OCI-LY7 (cell line): ENCODE results near the gene VIPAS39. TPM values are rescaled to one million over a fixed set of nuclear protein-coding genes. Genes with fewer than 3 reads are reported as not detected.

ENCODE experiments used
- BruUV-seq: library from RNA; stranded (reverse); fragments of 400-500 nt; replicated peaks from 2 replicates; lab custom pipeline; 2021; lab: Mats Ljungman, UMichigan
- CTCF ChIA-PET: fragments of 300-600 bp; sonication (Branson Sonifier 250); formaldehyde crosslinking; loops from one replicate; lab custom pipeline; 2022; ENCODE audit warnings: antibody characterized with exemption; ENCODE audit not compliant: unreplicated experiment; lab: Charles Lee
- POLR2A ChIA-PET: fragments of 300-600 bp; sonication (Branson Sonifier 250); formaldehyde crosslinking; loops from one replicate; lab custom pipeline; 2022; ENCODE audit warnings: antibody characterized with exemption; lab: Charles Lee
- DNase-seq: peaks from one replicate; pipeline ENCODE4 v3.0.0-alpha.2; 2015; ENCODE audit warnings: low spot score
- H2AFZ ChIP-seq: fragments of 200-600 bp; sonication (generic), shearing (Covaris generic); 2 replicates; pipeline ENCODE4 v1.6.1; 2014; ENCODE audit warnings: mild to moderate bottlenecking, antibody characterized with exemption, low read length, moderate library complexity
- H3K27ac ChIP-seq: fragments of 200-600 bp; sonication (generic); 2 replicates; pipeline ENCODE4 v1.5.1; 2014; ENCODE audit warnings: mixed run types, low read depth, mild to moderate bottlenecking, moderate library complexity, low read length, inconsistent platforms; ENCODE audit not compliant: poor library complexity, severe bottlenecking
- H3K36me3 ChIP-seq: fragments of 200-600 bp; sonication (generic); 2 replicates; pipeline ENCODE4 v1.6.1; 2014; ENCODE audit warnings: mild to moderate bottlenecking, antibody characterized with exemption, low read length, moderate library complexity, mixed read lengths; ENCODE audit not compliant: insufficient read depth
- H3K4me1 ChIP-seq: fragments of 200-600 bp; sonication (generic); 2 replicates; pipeline ENCODE4 v1.5.1; 2014; ENCODE audit warnings: mild to moderate bottlenecking, low read length; ENCODE audit not compliant: insufficient read depth, poor library complexity, severe bottlenecking
- H3K4me2 ChIP-seq: fragments of 200-600 bp; sonication (generic); 2 replicates; pipeline ENCODE4 v1.6.1; 2014; ENCODE audit warnings: mild to moderate bottlenecking, low read length
- H3K4me3 ChIP-seq: fragments of 200-600 bp; sonication (generic); 2 replicates; pipeline ENCODE4 v1.5.1; 2014; ENCODE audit warnings: mild to moderate bottlenecking, low read depth, low read length; ENCODE audit not compliant: poor library complexity, severe bottlenecking
- H3K79me2 ChIP-seq: fragments of 200-600 bp; sonication (generic); 2 replicates; pipeline ENCODE4 v1.6.1; 2016; ENCODE audit warnings: low read depth, mild to moderate bottlenecking, low read length, moderate library complexity, mixed read lengths; ENCODE audit not compliant: insufficient read depth
- H3K9me2 ChIP-seq: fragments of 200-600 bp; sonication (generic); 2 replicates; pipeline ENCODE4 v1.6.1; 2016; ENCODE audit warnings: mild to moderate bottlenecking, low read length, mixed read lengths; ENCODE audit not compliant: insufficient read depth
- H3K9me3 ChIP-seq: fragments of 200-600 bp; sonication (generic); 2 replicates; pipeline ENCODE4 v1.6.1; 2014; ENCODE audit warnings: mild to moderate bottlenecking, mixed run types, low read length, mixed read lengths
- H4K20me1 ChIP-seq: fragments of 200-600 bp; sonication (generic); 2 replicates; pipeline ENCODE4 v1.6.1; 2014; ENCODE audit warnings: mild to moderate bottlenecking, antibody characterized with exemption, low read length, moderate library complexity, mixed read lengths; ENCODE audit not compliant: insufficient read depth
- EZH2phosphoT487 ChIP-seq: fragments of 200-600 bp; sonication (generic); IDR thresholded peaks from 2 replicates; pipeline ENCODE4 v1.6.1; 2018; ENCODE audit warnings: low read depth, borderline replicate concordance, mild to moderate bottlenecking, mixed run types, antibody characterized with exemption, low read length, moderate library complexity, mixed read lengths
- intact Hi-C: fragments of 100-400 bp; cut with micrococcal nuclease; formaldehyde crosslinking; loops from one replicate; pipeline ENCODE4 v1.10.0; 2022; ENCODE audit not compliant: unreplicated experiment
- total RNA-seq, 2 experiments: library from RNA; depleted of rRNA in 1 of 2; stranded (reverse); fragments of >200 nt in 1 of 2; shearing (Covaris generic) in 1 of 2; gene quantifications; 2 replicates each; pipeline ENCODE4 v1.2.3, GENCODE V29; 2014 to 2022
- TF ChIP-seq, protein P1 (sequence below): fragments of 200-600 bp; sonication (generic); conservative IDR thresholded peaks from 2 replicates; pipeline ENCODE4 v1.5.1; 2014; ENCODE audit warnings: mild to moderate bottlenecking, antibody characterized with exemption, low read length, moderate library complexity, mixed read lengths

VIPAS39 gene
- total RNA-seq, 2 experiments from 2014 or later: 13.3 to 20.4 TPM

DNA sequence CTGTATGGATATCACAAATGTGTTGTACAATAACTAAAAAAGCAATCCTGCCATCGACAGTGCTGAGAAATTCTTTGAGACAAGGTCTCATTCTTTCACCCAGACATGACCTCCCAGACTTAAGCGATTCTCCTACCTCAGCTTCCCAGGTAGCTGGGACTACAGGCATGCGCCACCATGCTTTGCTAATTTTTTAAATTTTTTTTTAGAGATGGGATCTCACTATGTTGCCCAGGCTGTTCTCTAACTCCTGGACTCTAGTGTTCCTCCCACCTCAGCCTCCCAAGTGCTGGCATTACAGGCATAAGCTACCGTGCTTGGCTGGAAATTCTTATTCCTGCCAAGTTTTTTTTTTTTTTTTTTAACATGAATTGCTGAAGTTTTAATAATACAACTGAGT is 17.5 kb downstream of the VIPAS39 start:
- POLR2A ChIA-PET: interaction anchor here (0.7 kb wide), 1 partner anchor 209 kb away, joined by 3 read pairs; no protein-coding TSS in a partner anchor
- CTCF ChIA-PET: no interaction called here

DNA sequence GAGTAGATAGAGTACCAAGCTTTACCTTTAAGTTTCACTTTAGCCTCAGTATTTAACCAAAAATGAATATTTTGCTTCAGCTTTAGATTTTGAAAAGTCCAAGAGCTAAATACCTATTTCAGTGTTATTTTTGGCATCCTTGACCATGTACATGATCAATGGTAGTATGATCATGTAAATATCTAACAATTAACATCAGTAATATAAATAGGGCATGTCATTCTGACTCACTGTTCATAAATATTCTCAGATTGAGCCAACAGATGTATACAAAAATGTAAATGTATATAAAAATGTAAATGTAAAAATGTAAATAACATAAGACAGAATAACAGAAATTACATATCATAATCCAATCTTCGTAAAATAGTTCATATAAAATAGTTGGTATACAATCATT is 18.8 kb downstream of the VIPAS39 start:
- Histone ChIP-seq H3K9me2 (no peaks in the 10 kb centered on the region), H2AFZ (no peak overlapping the region), H3K27ac (no peak overlapping the region), H3K36me3 (peaks cover 78% of the 10 kb centered on the region), H3K9me3 (no peaks in the 10 kb centered on the region), H3K79me2 (no peaks in the 10 kb centered on the region), H3K4me1 (no peaks in the 10 kb centered on the region), H3K4me2 (no peak overlapping the region), H3K4me3 (no peak overlapping the region), H4K20me1 (no peaks in the 10 kb centered on the region)
- no peak for DNase-seq
- intact Hi-C loops: loop anchor here (5.0 kb wide), 1 partner anchor 46 kb away; no protein-coding TSS in a partner anchor
- POLR2A ChIA-PET: interaction anchor here (0.6 to 1.6 kb wide), 7 partner anchors 8 to 601 kb away, joined by 3 to 7 read pairs (median 4); no protein-coding TSS in a partner anchor
- BruUV-seq: no TSS peak
- no peak for TF ChIP-seq EZH2phosphoT487
- TF ChIP-seq, protein P1, sequence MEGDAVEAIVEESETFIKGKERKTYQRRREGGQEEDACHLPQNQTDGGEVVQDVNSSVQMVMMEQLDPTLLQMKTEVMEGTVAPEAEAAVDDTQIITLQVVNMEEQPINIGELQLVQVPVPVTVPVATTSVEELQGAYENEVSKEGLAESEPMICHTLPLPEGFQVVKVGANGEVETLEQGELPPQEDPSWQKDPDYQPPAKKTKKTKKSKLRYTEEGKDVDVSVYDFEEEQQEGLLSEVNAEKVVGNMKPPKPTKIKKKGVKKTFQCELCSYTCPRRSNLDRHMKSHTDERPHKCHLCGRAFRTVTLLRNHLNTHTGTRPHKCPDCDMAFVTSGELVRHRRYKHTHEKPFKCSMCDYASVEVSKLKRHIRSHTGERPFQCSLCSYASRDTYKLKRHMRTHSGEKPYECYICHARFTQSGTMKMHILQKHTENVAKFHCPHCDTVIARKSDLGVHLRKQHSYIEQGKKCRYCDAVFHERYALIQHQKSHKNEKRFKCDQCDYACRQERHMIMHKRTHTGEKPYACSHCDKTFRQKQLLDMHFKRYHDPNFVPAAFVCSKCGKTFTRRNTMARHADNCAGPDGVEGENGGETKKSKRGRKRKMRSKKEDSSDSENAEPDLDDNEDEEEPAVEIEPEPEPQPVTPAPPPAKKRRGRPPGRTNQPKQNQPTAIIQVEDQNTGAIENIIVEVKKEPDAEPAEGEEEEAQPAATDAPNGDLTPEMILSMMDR: no peak
- CTCF ChIA-PET: interaction anchor here (0.5 kb wide), 1 partner anchor 228 kb away, joined by 7 read pairs; no protein-coding TSS in a partner anchor

More for the DNA sequence above, 17.5 kb downstream of the VIPAS39 start:
- H3K4me1 ChIP-seq: no peaks in the 10 kb centered on the region
- H3K27ac ChIP-seq: no peak overlapping the region
- H3K9me3 ChIP-seq: no peaks in the 10 kb centered on the region
- TF ChIP-seq EZH2phosphoT487: no peak
- TF ChIP-seq, protein P1: no peak
- intact Hi-C loops: loop anchor here (5.0 kb wide), 1 partner anchor 48 kb away; no protein-coding TSS in a partner anchor
- BruUV-seq: no TSS peak
- H3K4me2 ChIP-seq: no peak overlapping the region
- DNase-seq: no peak
- no peaks in the 10 kb centered on the region for H3K9me2 ChIP-seq
- no peak overlapping the region for H3K4me3 ChIP-seq
- H3K79me2 ChIP-seq: no peaks in the 10 kb centered on the region
- H3K36me3 ChIP-seq: peaks cover 75% of the 10 kb centered on the region
- no peak overlapping the region for H2AFZ ChIP-seq
- H4K20me1 ChIP-seq: no peaks in the 10 kb centered on the region

DNA sequence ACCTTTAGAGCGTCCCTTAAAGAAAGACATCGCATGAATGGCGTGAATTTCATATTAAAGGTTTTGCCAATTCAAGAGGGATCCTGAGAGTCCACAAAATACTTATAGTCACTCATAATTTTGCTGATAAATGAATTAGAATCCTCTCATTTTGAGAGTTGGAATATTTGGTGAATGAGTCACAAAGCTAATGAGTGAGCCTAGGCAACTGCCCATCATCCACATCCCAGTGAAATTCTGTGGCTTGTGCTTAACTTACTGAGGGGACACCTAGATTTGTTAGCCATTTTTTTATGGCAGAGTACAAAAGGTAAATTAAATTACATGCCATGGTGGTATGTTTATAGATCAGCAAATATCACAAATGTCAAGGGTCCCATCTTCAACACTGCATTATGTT is 21.4 kb downstream of the VIPAS39 start:
- Histone ChIP-seq H2AFZ (no peak overlapping the region), H3K9me2 (no peaks in the 10 kb centered on the region), H4K20me1 (no peaks in the 10 kb centered on the region), H3K36me3 (peaks cover 74% of the 10 kb centered on the region), H3K9me3 (no peaks in the 10 kb centered on the region), H3K27ac (no peak overlapping the region), H3K79me2 (no peaks in the 10 kb centered on the region), H3K4me2 (no peak overlapping the region), H3K4me1 (no peaks in the 10 kb centered on the region), H3K4me3 (no peak overlapping the region)
- intact Hi-C loops: loop anchor here (5.0 kb wide), 1 partner anchor 44 kb away; no protein-coding TSS in a partner anchor
- TF ChIP-seq, protein P1: no peak
- no peak for TF ChIP-seq EZH2phosphoT487
- ChIA-PET POLR2A (no interaction called here), CTCF (no interaction called here)
- no TSS peak for BruUV-seq
- DNase-seq: no peak
